Measurements from ENCODE around the gene MRPS18A.

The MRPS18A gene

GRCh38 chr6:43717822-43718221 is 30.2 kb upstream of the MRPS18A start:
- TF ChIP-seq CTCF (conservative IDR thresholded peaks at IDR 0.05; ENCODE audit: control insufficient read depth, insufficient read depth, low read depth, low read length): no peak
- DNase-seq (ENCODE audit: low read depth): peak; percentile 68
- no peak overlapping the region for H3K4me3 ChIP-seq (ENCODE audit: control insufficient read depth, low read depth, low read length)

GRCh38 chr6:43717389-43717788 is 29.8 kb upstream of the MRPS18A start:
- no peak overlapping the region for H3K4me3 ChIP-seq (ENCODE audit: control insufficient read depth, low read depth, low read length)
- DNase-seq (ENCODE audit: low read depth): no peak
- TF ChIP-seq CTCF (conservative IDR thresholded peaks at IDR 0.05; ENCODE audit: control insufficient read depth, insufficient read depth, low read depth, low read length): no peak

GRCh38 chr6:43716099-43716498 is 28.5 kb upstream of the MRPS18A start:
- no peak overlapping the region for H3K4me3 ChIP-seq (ENCODE audit: control insufficient read depth, low read depth, low read length)
- no peak for DNase-seq (ENCODE audit: low read depth)
- TF ChIP-seq CTCF (conservative IDR thresholded peaks at IDR 0.05; ENCODE audit: control insufficient read depth, insufficient read depth, low read depth, low read length): no peak

GRCh38 chr6:43715056-43715788 is 27.6 kb upstream of the MRPS18A start:
- H3K4me3 ChIP-seq (ENCODE audit: control insufficient read depth, low read depth, low read length): no peak overlapping the region
- no peak for TF ChIP-seq CTCF (conservative IDR thresholded peaks at IDR 0.05; ENCODE audit: control insufficient read depth, insufficient read depth, low read depth, low read length)
- DNase-seq (ENCODE audit: low read depth): no peak

GRCh38 chr6:43714311-43715055 is 26.9 kb upstream of the MRPS18A start:
- peak; percentile 78 for DNase-seq (ENCODE audit: low read depth)
- no peak overlapping the region for H3K4me3 ChIP-seq (ENCODE audit: control insufficient read depth, low read depth, low read length)
- TF ChIP-seq CTCF (conservative IDR thresholded peaks at IDR 0.05; ENCODE audit: control insufficient read depth, insufficient read depth, low read depth, low read length): no peak

- DNase-seq (ENCODE audit: low read depth): no peak
- no peak for TF ChIP-seq CTCF (conservative IDR thresholded peaks at IDR 0.05; ENCODE audit: control insufficient read depth, insufficient read depth, low read depth, low read length)
- H3K4me3 ChIP-seq (ENCODE audit: control insufficient read depth, low read depth, low read length): no peak overlapping the region
Measured at GRCh38 chr6:43713643-43714310, 26.2 kb upstream of the MRPS18A start.

Data from fibroblast of mammary gland (primary cell).